NCI-H2107 treated with DMSO at 0.1 percent for 48 hours (cell line): ENCODE measurements around the gene PSMC3.

Experiments
- DNase-seq: peaks from one replicate; lab custom pipeline; 2025; ENCODE audit not compliant: unreplicated experiment; lab: John Stamatoyannopoulos, UW

PSMC3 gene

GRCh38 chr11:47426062-47426956, at the start of gene PSMC3:
Gene PSMC3, minus strand, starts transcription at chr11:47426439. Its CDS starts 160 bp downstream, at chr11:47426279.
- DNase-seq = peak; percentile 90

DNA sequence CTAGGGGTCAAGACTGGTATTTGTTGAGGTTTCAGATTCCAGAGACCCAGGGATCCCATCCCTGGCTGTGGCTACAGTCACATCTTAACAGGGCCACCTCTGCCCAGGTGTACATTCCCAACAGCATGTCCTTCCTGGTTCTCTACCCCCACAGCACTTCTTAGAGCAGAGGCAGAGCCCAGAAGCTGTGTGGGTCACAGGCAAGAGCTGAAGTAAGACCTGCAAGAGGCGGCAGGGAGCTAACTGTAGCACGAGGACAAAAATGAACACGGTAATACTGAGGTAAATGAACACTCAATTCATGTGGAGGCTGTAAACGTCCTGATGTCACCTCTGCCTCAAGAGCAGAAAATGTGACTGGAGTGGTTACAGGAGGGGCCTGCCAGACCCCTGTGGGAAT, 44.4 kb upstream of the PSMC3 start:
- DNase-seq = no peak

- DNase-seq = no peak
Measured at GRCh38 chr11:47469361-47470179, 43.3 kb upstream of the PSMC3 start.

- DNase-seq = no peak
Measured at GRCh38 chr11:47468598-47469214, 42.5 kb upstream of the PSMC3 start.

DNA sequence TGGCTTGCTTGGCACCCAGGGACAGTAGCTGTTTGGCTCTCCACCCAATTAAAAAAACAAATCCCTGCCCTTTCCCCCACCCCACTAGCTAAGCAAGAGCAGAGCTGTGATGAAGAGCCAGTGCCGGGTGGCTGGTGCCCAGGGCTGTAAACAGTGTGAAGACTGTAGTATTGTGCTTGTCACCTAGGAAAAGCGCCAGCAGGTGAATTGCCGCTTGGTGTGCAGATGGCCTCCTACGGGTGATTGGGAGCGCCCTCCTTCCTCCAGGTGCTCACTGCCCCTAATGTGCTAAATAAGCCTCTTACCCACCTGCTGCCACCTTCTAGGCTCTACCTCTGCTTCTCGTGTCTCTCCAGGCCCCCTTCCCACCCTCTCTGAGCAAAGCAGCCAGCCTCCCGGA, 41.1 kb upstream of the PSMC3 start:
- DNase-seq = peak; percentile 91

DNA sequence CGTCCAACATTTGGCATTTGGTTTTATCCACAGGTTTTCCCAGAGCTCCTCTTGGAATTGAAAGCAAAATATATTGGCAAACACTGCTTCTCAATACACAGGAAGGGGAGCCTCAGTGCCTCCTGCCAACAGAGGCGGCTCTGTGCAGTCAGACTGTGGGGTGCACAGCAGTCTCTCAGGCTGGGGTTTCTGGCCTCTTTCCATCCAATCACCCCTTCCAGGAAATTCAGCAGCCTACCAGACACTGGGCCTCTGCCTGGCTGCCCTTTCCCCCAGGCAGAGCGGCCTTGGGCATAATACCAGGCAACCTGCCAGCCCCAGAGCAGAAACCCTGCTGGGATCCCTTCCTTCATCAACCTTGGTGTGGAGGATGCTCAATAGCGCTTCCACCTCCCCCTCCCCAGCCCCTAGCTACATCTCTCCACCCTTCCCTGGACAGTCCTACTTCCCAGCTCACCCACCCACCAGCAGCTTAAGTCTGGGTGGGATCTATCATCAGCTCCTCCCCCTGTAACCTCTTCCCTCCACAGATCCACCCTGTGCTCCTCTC, 40.5 kb upstream of the PSMC3 start:
- DNase-seq = peak; percentile 68

DNA sequence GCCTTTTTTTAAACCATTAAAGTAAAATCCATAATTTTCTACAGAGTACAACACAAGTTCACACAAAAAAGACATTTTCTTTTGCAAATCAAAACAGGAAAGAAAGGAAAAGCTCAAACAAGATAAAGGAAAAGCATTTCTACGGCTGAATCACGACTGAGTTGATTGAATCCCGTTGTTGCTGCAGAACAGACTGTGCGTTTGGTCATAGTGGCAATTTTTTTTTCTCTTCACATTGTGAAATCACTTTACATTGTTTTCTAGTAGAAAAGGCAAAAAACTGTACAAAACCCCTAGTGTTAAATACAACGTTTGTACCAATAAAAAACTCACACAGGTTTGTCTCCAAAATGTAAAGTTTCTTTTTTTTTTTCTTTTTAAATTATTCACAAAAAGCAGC, 40.0 kb upstream of the PSMC3 start:
- DNase-seq = no peak

DNA sequence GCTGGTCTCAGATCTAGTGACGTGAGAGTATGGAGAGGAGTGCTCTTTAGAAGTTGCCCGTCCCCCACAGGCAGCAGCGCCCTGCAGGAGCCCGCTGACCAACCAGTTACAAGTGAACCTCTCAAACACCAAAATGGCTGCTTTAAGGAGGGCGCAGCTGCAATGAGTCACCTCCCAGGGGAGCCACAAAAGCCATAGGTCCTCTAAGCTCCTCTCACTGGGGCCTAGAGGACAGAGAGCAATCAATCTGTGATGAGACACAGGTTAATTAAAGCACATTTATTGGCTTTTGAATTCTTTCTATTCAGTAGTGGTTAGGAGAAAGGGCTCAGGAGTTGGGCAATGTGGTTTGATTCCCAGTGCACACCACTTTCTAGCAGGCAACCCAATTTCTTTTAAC, 38.2 kb upstream of the PSMC3 start:
- DNase-seq = peak; percentile 96

- DNase-seq = no peak
Measured at GRCh38 chr11:47461876-47462275, 35.6 kb upstream of the PSMC3 start.

DNA sequence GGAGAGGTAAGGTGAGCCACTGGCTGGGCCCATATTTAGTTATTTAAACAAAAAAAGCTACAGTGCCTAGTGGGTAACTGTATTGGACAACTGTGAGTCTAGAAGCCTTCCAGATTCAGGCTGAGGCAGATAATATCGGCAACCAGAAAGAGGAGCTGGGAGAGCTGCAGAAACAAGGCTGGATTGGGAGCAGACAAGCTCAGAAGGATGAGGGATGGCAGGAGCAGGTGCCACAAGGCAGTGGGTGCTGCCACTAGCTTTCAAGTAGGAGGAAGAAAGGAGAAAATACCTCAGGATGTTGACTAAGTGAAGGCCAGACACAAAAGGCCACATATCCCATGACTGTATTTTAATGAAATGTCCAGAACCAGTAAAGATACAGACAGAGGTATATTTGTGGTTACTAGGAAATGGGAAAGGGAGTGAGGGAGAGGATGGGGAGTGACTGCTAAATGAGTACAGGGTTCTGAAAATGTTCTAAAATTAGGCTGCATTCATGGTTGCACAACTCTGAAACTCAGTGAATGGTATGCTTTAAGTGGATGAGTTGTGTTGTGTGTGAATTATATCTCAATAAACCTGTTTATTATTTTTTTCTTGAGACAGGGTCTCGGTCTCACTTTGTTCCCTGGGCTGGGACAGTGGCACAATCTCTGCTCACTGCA, 34.5 kb upstream of the PSMC3 start:
- DNase-seq = no peak

DNA sequence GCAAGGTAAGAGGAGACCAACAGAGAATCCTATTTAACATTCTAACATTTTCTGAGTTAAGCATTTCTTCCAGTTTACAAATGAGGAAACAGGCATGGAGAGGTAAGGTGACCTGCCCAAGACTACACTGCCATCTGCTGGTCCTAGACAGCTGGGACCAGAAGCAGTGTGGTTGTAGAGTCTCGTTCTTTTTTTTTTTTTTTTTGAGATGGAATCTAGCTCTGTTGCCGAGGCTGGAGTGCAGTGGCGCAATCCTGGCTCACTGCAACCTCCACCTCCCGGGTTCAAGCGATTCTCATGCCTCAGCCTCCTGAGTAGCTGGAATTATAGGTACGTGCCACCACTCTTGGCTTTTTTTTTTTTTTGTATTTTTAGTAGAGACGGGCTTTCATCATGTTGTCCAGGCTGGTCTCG, 28.0 kb upstream of the PSMC3 start:
- DNase-seq = peak; percentile 88

GRCh38 chr11:47453365-47453764, 27.1 kb upstream of the PSMC3 start:
- no peak for DNase-seq

DNA sequence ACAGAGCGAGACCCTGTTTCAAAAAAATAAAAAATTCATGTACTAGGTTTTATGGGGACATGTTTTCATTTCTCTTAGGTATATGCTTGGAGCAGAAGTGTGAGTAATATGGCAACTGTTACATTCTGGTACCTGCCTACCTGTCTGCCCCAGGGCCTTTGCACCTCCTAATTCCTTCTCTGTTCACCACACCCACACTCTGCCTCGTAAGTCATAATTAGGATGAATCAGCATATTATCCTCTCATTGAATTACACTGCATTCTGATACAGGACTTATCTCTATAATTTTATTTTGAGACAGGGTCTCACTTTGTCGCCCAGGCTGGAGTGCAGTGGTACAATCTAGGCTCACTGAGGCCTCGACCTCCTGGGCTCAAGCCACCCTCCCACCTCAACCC, 25.8 kb upstream of the PSMC3 start:
- no peak for DNase-seq

- DNase-seq = no peak
Measured at GRCh38 chr11:47451436-47451835, 25.2 kb upstream of the PSMC3 start.

GRCh38 chr11:47449541-47449940, 23.3 kb upstream of the PSMC3 start:
- no peak for DNase-seq

- no peak for DNase-seq
Measured at GRCh38 chr11:47448566-47449427, 22.6 kb upstream of the PSMC3 start, which contains the start of gene RAPSN. Gene RAPSN, minus strand, starts transcription at chr11:47449136. Its CDS starts 172 bp downstream, at chr11:47448964.

DNA sequence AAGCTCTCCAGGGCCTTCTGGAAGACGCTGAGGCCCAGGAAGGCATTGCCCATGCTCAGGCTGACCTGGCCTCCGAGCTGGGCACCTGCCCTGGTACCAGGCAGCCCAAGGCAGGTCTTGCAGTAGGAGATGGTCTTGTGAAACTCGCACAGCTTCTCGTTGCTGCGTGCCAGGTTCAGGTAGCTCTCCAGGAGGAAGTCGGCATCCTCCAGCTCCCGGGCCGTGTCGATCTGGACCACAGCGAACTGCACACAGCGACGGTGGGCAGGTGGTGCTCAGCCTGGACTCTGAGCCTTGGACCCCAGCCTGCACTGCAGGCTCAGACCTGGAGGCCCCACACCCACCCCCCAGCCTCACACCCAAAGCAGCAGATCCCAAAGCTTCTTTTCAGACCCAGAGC, 21.7 kb upstream of the PSMC3 start:
- no peak for DNase-seq

- DNase-seq = no peak
Measured at GRCh38 chr11:47446833-47447232, 20.6 kb upstream of the PSMC3 start.

DNA sequence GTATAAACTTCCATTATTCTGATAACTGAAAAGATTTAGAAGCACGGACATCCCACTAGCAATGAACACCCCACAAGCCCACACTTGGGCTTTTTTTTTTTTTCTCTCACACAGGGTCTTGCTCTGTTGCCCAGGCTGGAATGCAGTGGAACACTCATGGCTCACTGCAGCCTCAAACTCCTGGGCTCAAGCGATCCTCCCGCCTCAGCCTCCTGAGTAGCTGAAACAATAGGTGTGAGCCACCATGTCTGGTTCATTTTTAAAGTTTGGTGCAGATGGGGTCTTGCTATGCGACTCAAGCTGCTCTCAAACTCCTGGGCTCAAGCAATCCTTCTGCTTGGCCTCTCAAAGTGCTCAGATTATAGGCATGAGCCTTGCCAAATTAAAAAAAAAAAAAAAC, 19.6 kb upstream of the PSMC3 start:
- no peak for DNase-seq

DNA sequence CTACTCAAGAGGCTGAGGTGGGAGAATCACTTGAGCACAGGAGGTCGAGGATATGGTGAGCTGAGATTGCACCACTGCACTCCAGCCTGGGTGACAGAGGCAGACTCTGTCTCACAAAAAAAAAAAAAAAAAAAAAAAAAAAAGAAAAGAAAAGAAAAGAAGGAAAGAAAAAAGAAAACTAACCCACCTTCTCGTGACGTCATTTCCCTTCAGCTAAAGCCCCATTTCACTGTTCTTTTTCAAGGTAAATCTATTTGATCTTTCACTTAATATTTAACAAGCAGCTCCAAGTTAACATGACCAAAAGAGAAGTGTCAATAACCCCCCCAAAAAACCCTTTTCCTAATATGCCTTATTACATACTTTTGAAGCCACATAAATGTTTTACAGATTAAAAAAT, 17.6 kb upstream of the PSMC3 start:
- DNase-seq = no peak
